KMS-11 (cell line): ENCODE data around the gene GRIK2.
"Not testable (repeated sequence)": the region's sequence is repeated elsewhere in the genome, so short reads cannot be mapped to it uniquely, and the experiment has no call there.

Experiments used
- H2AFZ ChIP-seq: fragments of 200-600 bp; sonication (generic); 2 replicates; pipeline ENCODE4 v1.6.1; 2016; ENCODE audit warnings: antibody characterized with exemption, mixed run types, low read depth
- H3K27ac ChIP-seq: fragments of 200-600 bp; sonication (generic); 2 replicates; pipeline ENCODE4 v1.6.1; 2016; ENCODE audit warnings: mild to moderate bottlenecking, mixed run types
- H3K27me3 ChIP-seq: fragments of 200-600 bp; sonication (generic); 2 replicates; pipeline ENCODE4 v1.6.1; 2017; ENCODE audit warnings: mild to moderate bottlenecking, low read depth, mixed run types, moderate library complexity; ENCODE audit not compliant: insufficient read depth
- H3K36me3 ChIP-seq: fragments of 200-600 bp; sonication (generic); 2 replicates; pipeline ENCODE4 v1.6.1; 2017; ENCODE audit warnings: mild to moderate bottlenecking, mixed run types; ENCODE audit not compliant: insufficient read depth
- H3K4me1 ChIP-seq: fragments of 200-600 bp; sonication (generic); 2 replicates; pipeline ENCODE4 v1.6.1; 2016; ENCODE audit warnings: mild to moderate bottlenecking, low read depth, mixed run types; ENCODE audit not compliant: poor library complexity, severe bottlenecking
- H3K4me2 ChIP-seq: fragments of 200-600 bp; sonication (generic); 2 replicates; pipeline ENCODE4 v1.7.0; 2016; ENCODE audit warnings: mild to moderate bottlenecking, mixed run types
- H3K4me3 ChIP-seq: fragments of 200-600 bp; sonication (generic); IDR thresholded peaks from 2 replicates; pipeline ENCODE4 v1.6.1; 2017; ENCODE audit warnings: low read depth, low read length, mixed read lengths; ENCODE audit not compliant: insufficient read depth
- H3K79me2 ChIP-seq: fragments of 200-600 bp; sonication (generic); 2 replicates; pipeline ENCODE4 v1.6.1; 2016; ENCODE audit warnings: low read depth, mixed run types; ENCODE audit not compliant: insufficient read depth
- H3K9ac ChIP-seq: fragments of 200-600 bp; sonication (generic); 2 replicates; pipeline ENCODE4 v1.6.1; 2016; ENCODE audit warnings: mild to moderate bottlenecking, mixed run types
- H4K20me1 ChIP-seq: fragments of 200-600 bp; sonication (generic); 2 replicates; pipeline ENCODE4 v1.6.1; 2016; ENCODE audit warnings: mild to moderate bottlenecking, mixed run types; ENCODE audit not compliant: insufficient read depth
- CTCF ChIP-seq: fragments of 200-600 bp; sonication (generic); conservative IDR thresholded peaks from 2 replicates; pipeline ENCODE4 v1.6.1; 2017; ENCODE audit warnings: low read depth, mild to moderate bottlenecking, antibody characterized with exemption, low read length, moderate library complexity, mixed read lengths

GRIK2 gene

GRCh38 chr6:102066301-102066700, 672.8 kb downstream of the GRIK2 start:
- no peak overlapping the region for H3K4me3 ChIP-seq
- no peaks in the 10 kb centered on the region for H3K27me3 ChIP-seq
- H3K4me1 ChIP-seq: no peaks in the 10 kb centered on the region
- no peak overlapping the region for H3K9ac ChIP-seq
- no peak overlapping the region for H3K4me2 ChIP-seq
- TF ChIP-seq CTCF: no peak
- H2AFZ ChIP-seq: no peak overlapping the region
- H3K79me2 ChIP-seq: no peaks in the 10 kb centered on the region
- H3K36me3 ChIP-seq: no peaks in the 10 kb centered on the region
- H3K27ac ChIP-seq: no peak overlapping the region
- no peaks in the 10 kb centered on the region for H4K20me1 ChIP-seq

- H3K4me2 ChIP-seq: no peak overlapping the region
- no peaks in the 10 kb centered on the region for H3K79me2 ChIP-seq
- no peaks in the 10 kb centered on the region for H4K20me1 ChIP-seq
- no peak overlapping the region for H3K4me3 ChIP-seq
- no peak overlapping the region for H2AFZ ChIP-seq
- no peaks in the 10 kb centered on the region for H3K36me3 ChIP-seq
- H3K27me3 ChIP-seq: no peaks in the 10 kb centered on the region
- H3K9ac ChIP-seq: no peak overlapping the region
- H3K4me1 ChIP-seq: no peaks in the 10 kb centered on the region
- TF ChIP-seq CTCF: no peak
- H3K27ac ChIP-seq: no peak overlapping the region
Observed at GRCh38 chr6:102068349-102068929, 674.9 kb downstream of the GRIK2 start.

- no peak for TF ChIP-seq CTCF
- H3K4me1 ChIP-seq: no peaks in the 10 kb centered on the region
- H3K4me3 ChIP-seq: no peak overlapping the region
- no peaks in the 10 kb centered on the region for H3K27me3 ChIP-seq
- no peak overlapping the region for H3K9ac ChIP-seq
- H2AFZ ChIP-seq: no peak overlapping the region
- no peaks in the 10 kb centered on the region for H4K20me1 ChIP-seq
- no peaks in the 10 kb centered on the region for H3K36me3 ChIP-seq
- H3K27ac ChIP-seq: no peak overlapping the region
- H3K4me2 ChIP-seq: no peak overlapping the region
- no peaks in the 10 kb centered on the region for H3K79me2 ChIP-seq
Observed at GRCh38 chr6:102075539-102075938, 682.0 kb downstream of the GRIK2 start.

- Histone ChIP-seq H4K20me1 (no peaks in the 10 kb centered on the region), H3K27me3 (no peaks in the 10 kb centered on the region), H3K4me2 (no peak overlapping the region), H3K9ac (no peak overlapping the region), H3K36me3 (no peaks in the 10 kb centered on the region), H2AFZ (no peak overlapping the region), H3K4me1 (no peaks in the 10 kb centered on the region), H3K27ac (no peak overlapping the region), H3K79me2 (no peaks in the 10 kb centered on the region), H3K4me3 (no peak overlapping the region)
- no peak for TF ChIP-seq CTCF
Observed at GRCh38 chr6:102085257-102085656, 691.7 kb downstream of the GRIK2 start.

GRCh38 chr6:102088160-102088559, 694.7 kb downstream of the GRIK2 start:
- H3K4me3 ChIP-seq, H3K9ac ChIP-seq, H3K4me2 ChIP-seq, H3K4me1 ChIP-seq, H4K20me1 ChIP-seq, H3K79me2 ChIP-seq, H3K27ac ChIP-seq, H3K36me3 ChIP-seq, H3K27me3 ChIP-seq, H2AFZ ChIP-seq: not testable (repeated sequence)
